HepG2 (cell line): Measurements from ENCODE around the gene ZNF771. TPM values are rescaled to one million over a fixed set of nuclear protein-coding genes. Genes with fewer than 3 reads are reported as not detected.
A peak's percentile ranks its signal among the peaks of the same experiment; 100 is the strongest.

Experiments
- ATAC-seq: fragments of 200-7000 bp; cut with Tn5 transposase; 3 replicates; pipeline ENCODE4 v1.9.1; 2020; ENCODE audit warnings: mild to moderate bottlenecking, moderate library complexity
- BruUV-seq: library from RNA; stranded (reverse); fragments of 400-500 nt; replicated peaks from 2 replicates; lab custom pipeline; 2021; lab: Mats Ljungman, UMichigan
- CTCF ChIA-PET: fragments of 300-600 bp; formaldehyde crosslinking; extraction: SDS; loops from one replicate; lab custom pipeline; 2021; ENCODE audit warnings: low total read pairs, inconsistent platforms, low intra/inter-chr PET ratio; lab: Yijun Ruan, JAX
- POLR2A ChIA-PET: fragments of 350-600 bp; sonication (Branson Sonifier 250); formaldehyde crosslinking; loops from one replicate; lab custom pipeline; 2020; ENCODE audit warnings: antibody characterized with exemption, inconsistent platforms; lab: Yijun Ruan, JAX
- DNase-seq: peaks from one replicate; pipeline ENCODE4 v3.0.0-alpha.2; 2015; ENCODE audit warnings: low spot score
- FAIRE-seq: peaks from 3 replicates; lab custom pipeline; 2011; peaks lifted over from hg19 to GRCh38; lab: Jason Lieb, UNC
- H2AFZ ChIP-seq: one replicate; pipeline ENCODE4 v1.6.1; 2011; ENCODE audit warnings: low read length, inconsistent platforms
- H3K27ac ChIP-seq: fragments of 300-600 bp; 3 replicates; pipeline ENCODE4 v1.8.0; 2011; ENCODE audit warnings: mixed run types, mild to moderate bottlenecking, mixed read lengths, low read length, inconsistent platforms; ENCODE audit not compliant: insufficient read depth; ENCODE audit errors: extremely low read length
- H3K27me3 ChIP-seq, 2 experiments: fragments of 200-600 bp in 1 of 2; 2 replicates in 1 of 2; 3 replicates in 1 of 2; pipeline versions ENCODE4 v1.6.0 to v1.8.0; 2011; ENCODE audit warnings: low read length in 2 of 2, mild to moderate bottlenecking in 2 of 2, moderate library complexity in 2 of 2, inconsistent platforms in 1 of 2; ENCODE audit not compliant: insufficient read depth in 2 of 2, control insufficient read depth in 1 of 2
- H3K36me3 ChIP-seq, 2 experiments: fragments of 200-600 bp in 1 of 2; replicated peaks in 1 of 2; 2 replicates in 1 of 2; 3 replicates in 1 of 2; pipeline versions ENCODE4 v1.5.1 to v1.8.0; 2011; ENCODE audit warnings: low read length in 2 of 2, inconsistent platforms in 1 of 2; ENCODE audit not compliant: insufficient read depth in 2 of 2, control insufficient read depth in 1 of 2
- H3K4me1 ChIP-seq: 2 replicates; pipeline ENCODE4 v1.5.1; 2012; ENCODE audit warnings: low read length, inconsistent platforms; ENCODE audit not compliant: insufficient read depth
- H3K4me2 ChIP-seq: 2 replicates; pipeline ENCODE4 v1.6.0; 2011; ENCODE audit warnings: low read depth, low read length, inconsistent platforms
- H3K4me3 ChIP-seq, 3 experiments: fragments of 200-600 bp in 1 of 3; sonication (generic), shearing (Covaris generic) in 1 of 3; replicated peaks in 1 of 3; 2 replicates each; pipeline ENCODE4 v1.5.1; 2011 to 2016; ENCODE audit warnings: low read length in 3 of 3, inconsistent platforms in 2 of 3, low read depth in 2 of 3, mild to moderate bottlenecking in 2 of 3, control low read depth in 1 of 3, mixed read lengths in 1 of 3; ENCODE audit not compliant: insufficient read depth in 1 of 3
- H3K79me2 ChIP-seq: one replicate; pipeline ENCODE4 v1.6.1; 2011; ENCODE audit warnings: low read length, inconsistent platforms; ENCODE audit not compliant: insufficient read depth
- H3K9ac ChIP-seq: 2 replicates; pipeline ENCODE4 v1.6.0; 2011; ENCODE audit warnings: mild to moderate bottlenecking, low read depth, low read length, inconsistent platforms; ENCODE audit not compliant: insufficient read depth
- H3K9me3 ChIP-seq: 2 replicates; pipeline ENCODE4 v1.5.1; 2012; ENCODE audit warnings: mild to moderate bottlenecking, low read length
- H4K20me1 ChIP-seq: 2 replicates; pipeline ENCODE4 v1.6.0; 2011; ENCODE audit warnings: inconsistent platforms, mild to moderate bottlenecking, low read length, moderate library complexity; ENCODE audit not compliant: insufficient read depth
- AGO1 ChIP-seq: fragments of 200-400 bp; formaldehyde crosslinking; IDR thresholded peaks from 2 replicates; pipeline ENCODE4 v1.6.1; 2017; ENCODE audit warnings: mild to moderate bottlenecking, low read depth, low read length, moderate library complexity; ENCODE audit not compliant: poor library complexity, severe bottlenecking
- AGO2 ChIP-seq: fragments of 200-400 bp; formaldehyde crosslinking; optimal IDR thresholded peaks from 2 replicates; pipeline ENCODE3; 2017; ENCODE audit warnings: mild to moderate bottlenecking, low read depth, low read length, moderate library complexity
- DR1 ChIP-seq: sonication (generic); formaldehyde crosslinking; IDR thresholded peaks from 2 replicates; pipeline ENCODE4 v1.8.0; 2021; ENCODE audit warnings: mild to moderate bottlenecking, missing genetic modification reagents, inconsistent platforms
- NFRKB ChIP-seq: fragments of 450-650 bp; IDR thresholded peaks from 2 replicates; pipeline ENCODE4 v1.6.1; 2017
- POLR2A ChIP-seq, 2 experiments: IDR thresholded peaks; 2 replicates each; pipeline ENCODE4 v1.6.1; 2011; ENCODE audit warnings: low read depth in 2 of 2, low read length in 2 of 2, mild to moderate bottlenecking in 1 of 2, moderate library complexity in 1 of 2; ENCODE audit not compliant: insufficient read depth in 1 of 2
- RBFOX2 ChIP-seq: fragments of 200-400 bp; formaldehyde crosslinking; IDR thresholded peaks from 2 replicates; pipeline ENCODE4 v1.6.1; 2017; ENCODE audit warnings: low read depth, mild to moderate bottlenecking, low read length
- SOX6 ChIP-seq, 2 experiments: fragments of 450-650 bp in 1 of 2; sonication (generic) in 1 of 2; formaldehyde crosslinking in 1 of 2; IDR thresholded peaks; 2 replicates each; pipeline versions ENCODE4 v1.4.0 to v1.6.1; 2017 to 2020; ENCODE audit warnings: antibody characterized with exemption in 1 of 2, mild to moderate bottlenecking in 1 of 2, missing genetic modification reagents in 1 of 2
- THAP11 ChIP-seq: IDR thresholded peaks from 2 replicates; pipeline ENCODE4 v1.6.1; 2016; ENCODE audit warnings: missing biosample characterization, missing genetic modification reagents
- whole genome bisulfite sequencing: methylation state at CpG from one replicate; pipeline ENCODE4 v1.1.6; 2017; ENCODE audit warnings: low lambda C conversion rate; 5-methylcytosine and 5-hydroxymethylcytosine counted together
- in situ Hi-C: cut with HindIII; loops from 2 replicates; pipeline ENCODE4 v1.10.0; 2017; ENCODE audit warnings: low pct_unique_long_range_greater_than_20kb; ENCODE audit not compliant: extremely low pct_ligation_motif_present
- intact Hi-C: fragments of 100-400 bp; cut with micrococcal nuclease; formaldehyde crosslinking; loops from one replicate; pipeline ENCODE4 v1.10.0; 2022; ENCODE audit not compliant: unreplicated experiment
- polyA plus RNA-seq, 8 experiments: library from polyadenylated mRNA; depleted of rRNA in 3 of 8; stranded (reverse) in 7 of 8; unstranded in 1 of 8; fragments of >200 nt; fragmentation: Illumina TruSeq in 4 of 8; extraction: Trizol in 4 of 8; gene quantifications; 2 replicates each; pipeline versions ENCODE4 v1.2.1 to v1.2.3, GENCODE V29; 2011 to 2016; ENCODE audit warnings: low read depth in 4 of 8, missing spikeins in 1 of 8, mixed read lengths in 1 of 8; ENCODE audit not compliant: insufficient read depth in 1 of 8
- total RNA-seq, 5 experiments: library from RNA; depleted of rRNA; stranded (reverse); fragments of >200 nt; fragmentation: Illumina TruSeq; extraction: Trizol; gene quantifications; 2 replicates each; pipeline ENCODE4 v1.2.3, GENCODE V29; 2016; ENCODE audit warnings: low read depth in 1 of 5
- TF ChIP-seq, protein P1 (sequence below): sonication (generic); formaldehyde crosslinking; IDR thresholded peaks from 2 replicates; pipeline ENCODE4 v1.8.1; 2023; ENCODE audit warnings: mild to moderate bottlenecking, moderate library complexity, missing genetic modification reagents
- TF ChIP-seq, protein P2 (sequence below): sonication (generic); formaldehyde crosslinking; conservative IDR thresholded peaks from 2 replicates; pipeline ENCODE4 v1.4.0; 2020; ENCODE audit warnings: missing genetic modification reagents
- TF ChIP-seq, protein P3 (sequence below): sonication (generic); formaldehyde crosslinking; IDR thresholded peaks from 2 replicates; pipeline ENCODE4 v1.9.0; 2021; ENCODE audit warnings: mild to moderate bottlenecking, missing genetic modification reagents
- TF ChIP-seq, protein P4 (sequence below): sonication (generic); formaldehyde crosslinking; IDR thresholded peaks from 2 replicates; pipeline ENCODE4 v1.5.1; 2020; ENCODE audit warnings: missing genetic modification reagents, mild to moderate bottlenecking, borderline replicate concordance

Gene ZNF771
- total and polyA plus RNA-seq, 2 of the 13 experiments (the other 11 are each of a cell fraction or from before 2014, with no cell fraction given): 5.0 to 11.8 TPM

DNA sequence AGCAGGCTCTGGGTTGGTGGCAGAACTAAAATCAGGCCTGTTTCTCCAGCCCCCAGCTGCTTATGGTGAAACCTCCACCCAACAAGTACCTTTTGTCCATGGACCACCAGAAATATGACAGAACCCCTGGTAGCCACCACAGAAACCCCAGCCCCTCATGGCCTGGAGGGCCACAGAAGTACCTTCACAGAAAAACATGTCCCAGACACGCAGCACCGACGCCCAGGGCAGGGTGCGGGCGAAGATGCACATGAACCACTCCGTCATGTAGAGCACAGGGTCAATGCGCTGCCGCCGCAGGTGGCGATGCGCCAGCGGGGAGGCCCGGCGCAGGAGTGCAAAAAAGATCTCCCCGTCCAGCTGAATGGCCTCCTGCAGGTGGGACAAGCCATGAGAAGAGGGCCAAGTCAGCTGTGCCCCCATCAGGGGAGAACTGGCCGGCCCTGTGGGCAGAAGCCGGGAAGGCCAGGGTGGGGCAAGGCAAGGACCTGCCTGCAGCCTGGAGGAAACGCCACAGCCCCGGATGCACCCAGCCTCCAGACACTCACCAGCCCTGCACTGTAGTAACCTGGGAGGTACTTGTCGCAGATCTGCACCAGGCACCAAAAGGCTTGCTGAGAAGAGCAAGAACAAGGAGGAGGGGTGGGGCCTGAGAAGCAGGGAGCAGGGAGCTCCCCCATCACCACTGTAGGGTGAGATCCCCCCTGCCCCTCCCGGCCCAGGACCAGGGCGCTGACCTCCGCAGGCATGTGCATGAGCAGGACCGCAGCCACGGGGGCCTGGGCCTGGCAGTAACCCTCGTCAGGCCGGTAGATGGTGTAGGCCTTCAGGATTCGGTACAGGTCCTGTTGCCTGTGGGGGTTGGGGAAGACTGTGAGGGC lies 48.2 kb upstream of the ZNF771 start:
- CTCF ChIA-PET: no interaction called here
- Histone ChIP-seq H3K9me3 (no peaks in the 10 kb centered on the region), H2AFZ (no peak overlapping the region), H4K20me1 (no peaks in the 10 kb centered on the region), H3K9ac (no peak overlapping the region), H3K27me3 (no peaks in the 10 kb centered on the region; a peak in 1 of 5 replicates), H3K4me3 (no peak overlapping the region), H3K79me2 (peaks cover 23% of the 10 kb centered on the region), H3K27ac (no peak overlapping the region), H3K36me3 (peaks cover 13 to 44% of the 10 kb centered on the region in 2 experiments; a peak in 4 of 5 replicates), H3K4me1 (peaks cover 30% of the 10 kb centered on the region), H3K4me2 (no peak overlapping the region)
- ATAC-seq (no peak), DNase-seq (no peak), FAIRE-seq (no peak)
- POLR2A ChIA-PET: interaction anchor here (1.7 to 6.7 kb wide), 2 partner anchors 10 to 51 kb away, joined by 4 to 94 read pairs; partner anchors contain the start of gene TBC1D10B
- no TSS peak for BruUV-seq
- intact Hi-C loops (no loop called here), in situ Hi-C loops (loop anchor here (10.0 kb wide), 1 partner anchor 256 kb away; the partner anchor contains the start of gene ZNF689)
- 98% methylated on average over 28 of the region's 28 CpGs for WGBS
- TF ChIP-seq, protein P1, sequence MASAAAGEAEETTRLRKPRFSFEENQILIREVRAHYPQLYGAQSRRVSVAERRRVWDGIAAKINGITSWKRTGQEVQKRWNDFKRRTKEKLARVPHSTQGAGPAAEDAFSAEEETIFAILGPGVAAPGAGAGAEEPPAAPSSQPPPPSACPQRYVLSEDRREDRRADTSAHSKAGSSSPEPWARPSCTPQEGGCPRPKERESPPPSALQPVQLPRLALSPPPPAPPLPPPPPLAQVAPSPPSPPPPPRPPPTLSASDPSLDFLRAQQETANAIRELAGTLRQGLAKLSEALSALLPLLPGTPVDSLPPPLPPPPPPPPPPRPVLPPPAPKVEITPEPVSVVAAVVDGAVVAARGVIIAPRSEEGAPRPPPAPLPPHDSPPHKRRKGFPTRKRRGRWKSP: no peak
- TF ChIP-seq RBFOX2 (peak; percentile 56), SOX6 (IDR thresholded peaks at IDR 0.05) (no peak), SOX6 (CRISPR knock-in tag; IDR thresholded peaks at IDR 0.05) (no peak), POLR2A (IDR thresholded peaks at IDR 0.05; ENCODE audit: insufficient read depth in 1 of 2, low read depth in 2 of 2, low read length in 2 of 2) (0 out of 4 replicates have a peak, but pooled peaks of 1 of the 2 experiments have one; percentile 12), THAP11 (CRISPR knock-in tag) (no peak), AGO1 (peak; percentile 41), AGO2 (peak; percentile 85), DR1 (CRISPR knock-in tag) (no peak), NFRKB (no peak)
- TF ChIP-seq, protein P2, sequence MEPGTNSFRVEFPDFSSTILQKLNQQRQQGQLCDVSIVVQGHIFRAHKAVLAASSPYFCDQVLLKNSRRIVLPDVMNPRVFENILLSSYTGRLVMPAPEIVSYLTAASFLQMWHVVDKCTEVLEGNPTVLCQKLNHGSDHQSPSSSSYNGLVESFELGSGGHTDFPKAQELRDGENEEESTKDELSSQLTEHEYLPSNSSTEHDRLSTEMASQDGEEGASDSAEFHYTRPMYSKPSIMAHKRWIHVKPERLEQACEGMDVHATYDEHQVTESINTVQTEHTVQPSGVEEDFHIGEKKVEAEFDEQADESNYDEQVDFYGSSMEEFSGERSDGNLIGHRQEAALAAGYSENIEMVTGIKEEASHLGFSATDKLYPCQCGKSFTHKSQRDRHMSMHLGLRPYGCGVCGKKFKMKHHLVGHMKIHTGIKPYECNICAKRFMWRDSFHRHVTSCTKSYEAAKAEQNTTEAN (CRISPR knock-in tag): no peak
- TF ChIP-seq, protein P3, sequence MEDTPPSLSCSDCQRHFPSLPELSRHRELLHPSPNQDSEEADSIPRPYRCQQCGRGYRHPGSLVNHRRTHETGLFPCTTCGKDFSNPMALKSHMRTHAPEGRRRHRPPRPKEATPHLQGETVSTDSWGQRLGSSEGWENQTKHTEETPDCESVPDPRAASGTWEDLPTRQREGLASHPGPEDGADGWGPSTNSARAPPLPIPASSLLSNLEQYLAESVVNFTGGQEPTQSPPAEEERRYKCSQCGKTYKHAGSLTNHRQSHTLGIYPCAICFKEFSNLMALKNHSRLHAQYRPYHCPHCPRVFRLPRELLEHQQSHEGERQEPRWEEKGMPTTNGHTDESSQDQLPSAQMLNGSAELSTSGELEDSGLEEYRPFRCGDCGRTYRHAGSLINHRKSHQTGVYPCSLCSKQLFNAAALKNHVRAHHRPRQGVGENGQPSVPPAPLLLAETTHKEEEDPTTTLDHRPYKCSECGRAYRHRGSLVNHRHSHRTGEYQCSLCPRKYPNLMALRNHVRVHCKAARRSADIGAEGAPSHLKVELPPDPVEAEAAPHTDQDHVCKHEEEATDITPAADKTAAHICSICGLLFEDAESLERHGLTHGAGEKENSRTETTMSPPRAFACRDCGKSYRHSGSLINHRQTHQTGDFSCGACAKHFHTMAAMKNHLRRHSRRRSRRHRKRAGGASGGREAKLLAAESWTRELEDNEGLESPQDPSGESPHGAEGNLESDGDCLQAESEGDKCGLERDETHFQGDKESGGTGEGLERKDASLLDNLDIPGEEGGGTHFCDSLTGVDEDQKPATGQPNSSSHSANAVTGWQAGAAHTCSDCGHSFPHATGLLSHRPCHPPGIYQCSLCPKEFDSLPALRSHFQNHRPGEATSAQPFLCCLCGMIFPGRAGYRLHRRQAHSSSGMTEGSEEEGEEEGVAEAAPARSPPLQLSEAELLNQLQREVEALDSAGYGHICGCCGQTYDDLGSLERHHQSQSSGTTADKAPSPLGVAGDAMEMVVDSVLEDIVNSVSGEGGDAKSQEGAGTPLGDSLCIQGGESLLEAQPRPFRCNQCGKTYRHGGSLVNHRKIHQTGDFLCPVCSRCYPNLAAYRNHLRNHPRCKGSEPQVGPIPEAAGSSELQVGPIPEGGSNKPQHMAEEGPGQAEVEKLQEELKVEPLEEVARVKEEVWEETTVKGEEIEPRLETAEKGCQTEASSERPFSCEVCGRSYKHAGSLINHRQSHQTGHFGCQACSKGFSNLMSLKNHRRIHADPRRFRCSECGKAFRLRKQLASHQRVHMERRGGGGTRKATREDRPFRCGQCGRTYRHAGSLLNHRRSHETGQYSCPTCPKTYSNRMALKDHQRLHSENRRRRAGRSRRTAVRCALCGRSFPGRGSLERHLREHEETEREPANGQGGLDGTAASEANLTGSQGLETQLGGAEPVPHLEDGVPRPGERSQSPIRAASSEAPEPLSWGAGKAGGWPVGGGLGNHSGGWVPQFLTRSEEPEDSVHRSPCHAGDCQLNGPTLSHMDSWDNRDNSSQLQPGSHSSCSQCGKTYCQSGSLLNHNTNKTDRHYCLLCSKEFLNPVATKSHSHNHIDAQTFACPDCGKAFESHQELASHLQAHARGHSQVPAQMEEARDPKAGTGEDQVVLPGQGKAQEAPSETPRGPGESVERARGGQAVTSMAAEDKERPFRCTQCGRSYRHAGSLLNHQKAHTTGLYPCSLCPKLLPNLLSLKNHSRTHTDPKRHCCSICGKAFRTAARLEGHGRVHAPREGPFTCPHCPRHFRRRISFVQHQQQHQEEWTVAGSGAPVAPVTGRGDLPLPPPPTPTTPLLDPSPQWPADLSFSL (CRISPR knock-in tag): no peak
- TF ChIP-seq, protein P4, sequence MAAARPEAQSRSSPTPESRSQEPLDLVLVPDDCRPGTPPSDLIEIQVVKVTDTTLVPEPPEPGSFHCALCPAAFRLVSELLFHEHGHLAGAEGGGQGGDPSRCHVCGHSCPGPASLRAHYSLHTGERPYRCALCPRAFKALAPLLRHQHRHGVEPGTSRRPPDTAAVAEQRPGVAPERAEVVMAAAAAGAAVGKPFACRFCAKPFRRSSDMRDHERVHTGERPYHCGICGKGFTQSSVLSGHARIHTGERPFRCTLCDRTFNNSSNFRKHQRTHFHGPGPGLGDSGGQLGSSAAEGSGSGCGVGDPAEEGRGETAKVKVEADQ (CRISPR knock-in tag): no peak
